HG03045 (cell line): ENCODE data around the gene CPNE1.

ENCODE experiments used
- ATAC-seq: cut with Tn5 transposase; IDR thresholded peaks from one replicate; pipeline ENCODE4 v1.9.1; 2021; ENCODE audit warnings: mild to moderate bottlenecking, moderate library complexity; ENCODE audit not compliant: unreplicated experiment

Gene CPNE1

DNA sequence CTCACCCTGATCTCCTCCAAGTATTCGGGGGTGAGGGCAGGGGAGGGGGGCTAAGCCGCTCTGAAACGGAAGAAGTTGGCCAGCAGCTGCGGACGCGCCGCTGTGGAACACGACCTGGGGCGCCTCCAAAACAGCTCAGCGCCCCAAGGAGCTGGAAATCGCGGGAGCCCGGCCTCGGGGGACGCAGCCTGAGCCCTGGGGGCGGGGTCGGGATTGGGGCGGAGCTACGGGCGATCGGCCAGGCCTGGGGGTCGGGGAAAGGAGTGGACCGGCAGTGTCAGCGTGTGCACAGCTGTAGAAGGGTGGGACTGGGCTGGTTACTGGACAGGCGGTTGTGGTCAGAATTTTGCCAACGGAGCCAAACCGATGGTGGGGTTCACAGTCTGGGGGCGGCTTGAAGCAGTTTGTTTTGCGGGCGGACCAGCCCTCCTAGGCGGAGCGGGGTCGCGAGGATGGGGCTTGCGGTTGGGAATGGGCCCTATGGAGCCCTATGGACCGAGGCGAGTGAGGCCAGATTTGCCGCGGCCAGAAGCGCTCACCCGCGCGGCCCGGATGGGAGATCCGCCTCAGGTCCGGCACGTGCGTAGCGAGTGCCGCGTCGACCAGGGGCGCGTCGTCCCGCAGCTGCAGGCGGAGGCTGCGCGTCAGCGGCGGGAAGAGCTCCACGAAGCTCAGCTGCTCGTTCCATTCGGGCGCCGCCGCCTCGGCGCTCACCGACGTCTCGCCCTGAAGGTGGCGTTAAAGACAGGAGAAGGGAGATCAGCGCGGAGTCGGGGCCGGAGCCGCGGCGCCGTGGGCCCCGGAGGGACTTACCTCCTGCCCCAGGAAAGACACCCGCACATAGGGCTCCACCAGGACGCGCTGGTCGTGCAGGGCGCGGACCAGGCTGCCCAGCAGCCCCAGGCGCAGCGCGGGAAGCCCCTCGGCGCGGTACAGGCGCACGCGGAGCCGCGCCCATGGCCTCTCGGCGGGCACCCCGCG lies 63.4 kb downstream of the CPNE1 start:
- ATAC-seq, result no peak

DNA sequence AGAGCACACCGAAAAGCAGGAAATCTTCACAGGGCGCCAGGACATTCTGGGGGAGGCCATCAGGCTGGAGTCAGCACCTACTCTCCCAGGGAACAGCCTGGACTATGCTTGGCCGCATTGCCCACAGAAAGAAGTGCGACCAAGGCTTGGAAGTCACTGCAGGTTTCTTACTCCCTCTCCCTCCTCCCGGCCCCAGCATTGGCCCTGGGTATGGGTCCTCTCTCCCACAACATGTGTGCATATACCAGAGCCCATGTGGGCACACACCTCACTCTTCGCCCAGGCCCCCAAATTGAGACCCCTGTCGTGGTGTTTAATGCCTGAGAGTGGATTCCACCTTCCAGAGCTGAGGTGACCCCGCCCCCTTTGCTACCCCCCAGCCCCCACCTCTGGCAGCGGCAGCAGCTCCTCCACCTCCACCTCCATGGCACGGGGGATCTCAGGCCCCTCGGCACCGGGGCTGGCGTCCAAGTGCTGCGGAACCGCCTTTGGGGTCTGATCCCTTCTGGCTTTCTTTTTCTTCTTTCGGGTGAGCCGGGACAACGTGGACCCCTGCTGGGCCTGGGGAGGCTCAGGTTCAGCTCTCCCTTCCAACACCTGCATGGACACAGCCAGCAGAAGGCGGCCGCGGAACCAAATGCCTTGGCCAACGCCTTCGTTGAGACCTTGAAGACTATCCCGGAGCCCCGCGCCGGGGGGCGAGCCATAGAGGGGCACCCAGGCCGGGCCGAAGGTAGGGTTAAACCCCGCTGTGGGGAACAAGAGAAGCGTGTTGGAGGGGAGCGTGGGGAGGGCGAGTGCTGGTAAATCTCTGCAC lies 64.3 kb downstream of the CPNE1 start:
- no peak for ATAC-seq

DNA sequence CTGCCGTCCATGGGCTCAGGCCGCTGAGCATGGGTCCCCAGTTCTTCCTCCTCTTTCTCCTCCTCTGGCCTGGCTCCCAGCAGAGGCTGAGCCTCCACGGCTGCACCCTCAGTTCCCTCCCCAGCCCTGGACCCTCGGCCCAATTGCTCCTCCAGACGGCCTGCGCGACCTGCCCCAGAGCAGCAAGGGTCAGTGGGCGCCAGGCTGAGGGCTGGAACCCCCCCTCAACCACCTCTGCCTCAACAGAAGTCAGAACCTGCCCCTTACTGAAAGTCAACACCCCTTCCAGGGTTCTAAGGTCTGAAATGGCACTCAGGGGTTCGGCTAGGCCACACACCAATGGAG lies 65.0 kb downstream of the CPNE1 start:
- no peak for ATAC-seq

DNA sequence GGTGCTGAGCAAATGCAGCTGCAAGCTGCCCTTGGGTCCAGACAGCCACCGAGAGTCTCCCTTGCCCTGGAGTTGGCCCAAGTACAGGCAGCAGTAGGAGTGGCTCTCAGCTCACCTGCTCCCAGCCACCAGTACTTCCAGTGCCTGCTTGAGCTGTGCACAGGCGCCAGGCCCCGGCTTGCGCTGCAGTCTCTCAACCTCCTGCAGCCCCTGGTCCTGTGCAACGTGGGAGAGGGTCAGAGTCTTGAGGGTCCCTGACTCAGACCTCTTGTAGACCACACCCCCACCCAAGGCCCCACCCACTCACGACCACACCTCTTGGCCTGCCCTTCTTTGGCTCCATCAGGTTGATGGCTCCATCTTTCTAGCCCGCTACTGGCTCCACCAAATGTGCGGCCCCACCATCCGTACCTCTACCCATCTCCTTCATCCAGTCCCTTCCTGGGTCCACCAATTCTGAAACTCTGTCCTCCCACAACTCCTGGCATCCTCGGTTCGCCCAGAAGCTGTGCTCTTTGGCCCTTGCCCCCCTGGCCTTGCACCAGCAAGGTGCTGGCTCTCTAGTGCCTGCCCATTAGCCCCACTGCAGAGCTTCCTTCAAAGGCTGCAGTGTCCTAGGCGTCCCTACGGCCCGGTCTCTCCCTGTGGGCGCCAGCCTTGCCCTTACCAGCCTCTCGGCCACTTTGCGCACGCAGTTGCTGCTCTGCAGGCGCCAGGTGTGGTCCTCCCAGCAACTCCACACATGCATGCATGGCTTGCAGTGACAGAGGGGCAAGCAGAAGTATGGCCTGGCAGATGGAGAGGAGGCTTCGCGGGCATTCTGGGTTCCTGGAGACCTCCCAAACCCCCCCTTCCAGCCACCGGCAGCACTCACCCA lies 65.6 kb downstream of the CPNE1 start:
- no peak for ATAC-seq

DNA sequence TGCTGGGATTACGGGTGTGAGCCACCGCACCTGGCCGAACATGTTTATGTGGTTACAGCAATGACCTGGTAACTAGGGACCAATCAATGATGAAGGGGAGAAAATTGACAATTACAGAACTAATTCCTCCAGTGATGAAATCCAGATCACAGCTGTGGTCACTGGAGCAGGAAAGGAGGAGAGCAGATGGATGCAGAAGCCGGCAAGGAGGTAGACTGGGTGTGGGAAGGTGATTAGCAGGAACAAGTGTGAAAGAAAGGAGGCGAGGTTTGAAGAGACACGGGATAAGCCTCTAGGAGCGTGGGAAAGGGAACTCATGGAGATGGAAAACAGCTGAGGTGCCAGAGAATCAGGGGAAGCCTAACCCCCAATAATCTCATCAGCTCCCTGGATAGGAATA lies 66.2 kb downstream of the CPNE1 start:
- no peak for ATAC-seq

DNA sequence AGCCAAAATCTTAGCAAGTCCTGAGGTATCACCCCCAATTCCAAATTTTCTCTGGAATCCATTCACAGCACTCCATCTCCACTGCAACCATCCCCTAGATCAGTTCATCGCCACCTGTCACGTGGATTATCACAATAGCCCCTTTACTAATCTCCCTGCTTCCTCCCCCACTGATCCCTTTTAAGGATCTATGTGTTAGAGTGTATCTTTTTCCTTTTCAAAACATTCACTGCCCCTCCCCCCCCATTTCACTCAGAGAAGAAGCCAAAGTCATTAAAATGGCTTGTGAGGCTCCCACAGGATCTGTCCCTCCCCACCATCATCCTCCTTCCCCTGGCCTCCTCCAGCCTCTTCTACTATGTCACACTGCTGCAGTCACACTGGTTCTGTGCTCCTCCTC lies 67.5 kb downstream of the CPNE1 start:
- ATAC-seq, result no peak

DNA sequence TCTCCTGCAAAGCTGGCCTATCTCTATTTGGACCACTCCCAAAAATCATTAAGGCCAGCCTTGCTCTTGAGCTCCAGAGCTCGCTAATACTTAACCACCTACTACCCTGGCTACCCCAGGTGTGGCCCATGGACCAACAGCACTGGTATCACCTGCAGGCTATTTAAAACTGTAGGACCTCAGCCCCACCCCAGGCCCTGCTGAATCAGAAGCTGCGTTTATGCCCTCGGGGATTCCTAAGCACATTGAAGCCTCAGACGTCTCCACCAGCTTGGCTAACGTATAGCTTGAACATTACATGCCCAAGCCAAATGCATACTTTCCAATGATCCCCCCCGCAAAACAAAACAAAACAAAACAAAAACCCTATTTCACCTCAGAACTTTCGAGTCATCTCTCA lies 68.8 kb downstream of the CPNE1 start:
- ATAC-seq, result no peak

DNA sequence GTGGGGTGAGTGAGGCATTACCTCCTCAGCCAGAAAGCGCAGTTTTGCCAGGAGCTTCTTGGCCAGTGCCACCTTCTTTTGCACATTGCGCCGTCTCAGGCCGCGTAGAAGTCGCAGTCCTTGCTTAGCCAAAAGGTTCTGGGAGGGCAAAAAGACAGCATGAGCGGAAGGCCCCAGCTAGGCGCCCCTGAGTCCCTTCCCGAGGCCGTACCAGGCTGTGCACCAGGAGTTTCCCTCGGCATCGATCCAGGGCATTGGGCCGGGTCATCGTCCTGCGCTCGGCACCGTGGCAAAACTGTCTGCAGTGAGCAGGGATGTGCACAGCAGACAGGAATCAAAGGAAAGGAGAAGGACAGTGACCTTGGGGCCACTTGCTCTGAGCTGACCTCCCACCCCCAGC lies 69.2 kb downstream of the CPNE1 start:
- ATAC-seq, result no peak

DNA sequence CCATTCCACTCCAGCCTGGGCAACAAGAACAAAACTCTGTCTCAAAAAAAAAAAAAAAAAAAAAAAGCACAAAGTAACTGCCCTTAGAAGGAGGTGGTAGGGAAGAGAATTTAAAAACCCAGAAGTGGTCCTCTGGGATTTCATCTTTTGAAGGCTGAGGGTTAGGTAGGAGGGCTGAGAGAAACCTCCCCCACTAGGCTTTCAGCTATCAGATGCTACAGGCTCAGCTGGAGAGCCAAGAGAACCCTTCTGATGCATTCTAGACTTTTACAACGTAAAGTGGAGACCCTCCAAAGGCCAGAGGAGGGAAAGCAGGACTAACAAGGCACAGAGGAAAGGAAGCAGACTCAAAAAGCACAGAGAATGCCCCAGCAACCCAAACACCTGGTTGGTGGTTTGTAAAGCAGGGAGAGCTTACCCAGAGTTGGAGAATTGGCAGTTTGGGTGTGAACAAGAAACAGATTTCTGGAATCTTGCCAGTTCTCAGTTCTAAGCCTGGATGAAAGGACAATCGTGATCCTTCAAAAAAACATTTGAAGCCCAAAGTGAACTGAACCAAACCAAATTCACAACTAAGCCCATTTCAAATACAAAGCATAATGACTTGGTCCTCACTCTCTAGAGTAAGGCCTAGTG lies 72.2 kb downstream of the CPNE1 start:
- no peak for ATAC-seq

DNA sequence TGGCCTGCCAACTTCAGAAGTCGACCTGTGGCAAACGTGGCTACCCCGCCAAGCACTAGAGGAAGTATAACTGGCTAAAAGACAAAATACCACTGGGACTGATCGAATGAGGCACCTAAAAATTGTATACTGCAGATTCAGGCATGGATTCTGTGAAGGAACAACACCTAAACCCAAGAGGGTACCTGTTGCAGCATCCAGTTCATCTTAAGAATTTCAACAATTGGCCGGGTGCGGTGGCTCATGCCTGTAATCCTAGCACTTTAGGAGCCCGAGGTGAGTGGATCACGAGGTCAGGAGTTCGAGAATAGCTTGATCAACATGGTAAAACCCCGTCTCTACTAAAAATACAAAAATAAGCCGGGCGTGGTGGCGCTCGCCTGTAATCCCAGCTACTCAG lies 76.3 kb downstream of the CPNE1 start:
- ATAC-seq, result no peak

DNA sequence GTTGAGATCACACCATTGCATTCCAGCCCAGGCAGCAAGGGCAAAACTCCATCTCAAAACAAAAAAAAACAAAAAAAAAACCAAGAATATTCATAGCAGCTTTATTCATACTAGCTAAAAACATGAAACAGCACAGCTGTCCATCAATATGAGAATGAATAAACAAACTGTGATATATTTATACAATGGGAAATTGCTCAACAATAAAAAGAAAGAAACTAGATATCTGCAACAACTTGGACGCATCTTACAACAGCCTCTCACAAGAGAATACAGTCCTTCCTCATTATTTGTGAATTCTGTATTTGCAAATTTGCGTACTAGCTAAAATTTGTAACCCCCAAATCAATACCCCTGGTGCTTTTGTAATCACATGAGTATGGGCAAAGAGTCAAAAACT lies 77.3 kb downstream of the CPNE1 start:
- no peak for ATAC-seq

DNA sequence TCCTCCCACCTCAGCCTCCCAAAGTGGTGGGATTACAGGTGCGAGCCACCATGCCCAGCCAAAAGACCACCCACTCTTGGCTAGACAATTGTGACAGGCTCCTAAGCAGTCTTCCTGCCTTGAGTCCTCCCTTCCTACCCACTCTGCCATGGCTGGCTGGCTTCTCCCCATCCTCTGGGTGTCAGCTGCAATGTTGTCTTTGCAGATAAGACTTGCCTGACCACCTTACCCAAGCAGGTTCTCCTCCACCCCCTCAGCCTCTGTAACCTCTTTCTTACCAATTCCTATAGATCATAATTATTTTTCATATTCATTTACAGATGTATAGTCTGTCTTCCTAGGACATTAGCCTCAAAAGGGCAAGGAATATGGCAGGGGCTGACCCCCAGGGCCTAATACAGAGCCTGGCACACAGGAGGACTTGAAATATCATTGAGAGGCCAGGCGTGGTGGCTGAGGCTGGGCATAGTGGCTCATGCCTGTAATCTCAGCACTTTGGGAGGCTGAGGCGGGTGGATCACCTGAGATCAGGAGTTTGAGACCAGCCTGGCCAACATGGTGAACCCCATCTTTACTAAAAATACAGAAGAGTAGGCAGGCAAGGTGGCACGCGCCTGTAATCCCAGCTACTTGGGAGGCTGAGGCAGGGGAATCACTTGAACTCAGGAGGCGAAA lies 77.8 kb downstream of the CPNE1 start:
- no peak for ATAC-seq

DNA sequence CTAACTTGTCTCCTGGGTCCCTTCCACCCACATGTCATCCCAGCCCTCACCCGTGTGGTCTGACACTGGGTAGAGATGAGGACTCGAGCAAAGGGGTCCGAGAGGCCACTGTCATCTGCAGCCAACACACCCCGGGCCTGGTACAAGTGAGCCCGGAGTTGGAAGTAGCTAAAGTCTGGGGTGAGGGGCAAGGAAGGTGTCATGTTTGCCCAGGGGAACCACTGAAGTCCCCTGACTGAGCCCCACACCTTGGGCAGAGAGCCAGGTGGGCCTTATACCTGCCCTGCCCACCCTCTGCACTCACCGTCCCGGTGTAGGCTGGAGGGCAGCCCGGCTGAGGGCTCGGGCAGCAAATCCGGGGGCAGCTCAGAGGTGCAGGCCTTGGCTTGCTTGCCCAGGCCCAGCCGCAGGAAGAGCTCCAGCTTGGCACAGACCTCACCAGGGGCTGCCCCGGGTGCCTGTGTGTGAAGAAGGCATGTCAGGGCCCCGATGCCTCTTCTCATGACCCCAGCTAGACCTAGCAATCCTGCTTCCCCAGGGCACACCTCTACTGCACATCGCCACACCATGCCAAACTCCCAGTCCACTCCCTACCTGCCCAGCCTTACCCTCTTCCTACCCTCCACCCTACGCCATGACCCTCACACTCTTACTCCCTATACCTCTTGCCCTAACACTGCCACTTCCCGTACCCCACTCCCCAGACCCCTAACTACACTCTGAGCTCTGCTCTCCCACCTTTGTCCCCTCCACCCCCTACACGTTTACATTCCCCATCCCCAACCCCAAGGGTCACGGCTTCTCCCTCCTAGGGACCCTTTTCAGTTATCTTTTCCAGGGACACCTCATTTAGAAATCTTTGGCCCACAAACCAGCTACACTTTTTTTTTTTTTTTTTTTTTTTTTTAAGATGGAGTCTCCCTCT lies 80.8 kb downstream of the CPNE1 start:
- no peak for ATAC-seq

DNA sequence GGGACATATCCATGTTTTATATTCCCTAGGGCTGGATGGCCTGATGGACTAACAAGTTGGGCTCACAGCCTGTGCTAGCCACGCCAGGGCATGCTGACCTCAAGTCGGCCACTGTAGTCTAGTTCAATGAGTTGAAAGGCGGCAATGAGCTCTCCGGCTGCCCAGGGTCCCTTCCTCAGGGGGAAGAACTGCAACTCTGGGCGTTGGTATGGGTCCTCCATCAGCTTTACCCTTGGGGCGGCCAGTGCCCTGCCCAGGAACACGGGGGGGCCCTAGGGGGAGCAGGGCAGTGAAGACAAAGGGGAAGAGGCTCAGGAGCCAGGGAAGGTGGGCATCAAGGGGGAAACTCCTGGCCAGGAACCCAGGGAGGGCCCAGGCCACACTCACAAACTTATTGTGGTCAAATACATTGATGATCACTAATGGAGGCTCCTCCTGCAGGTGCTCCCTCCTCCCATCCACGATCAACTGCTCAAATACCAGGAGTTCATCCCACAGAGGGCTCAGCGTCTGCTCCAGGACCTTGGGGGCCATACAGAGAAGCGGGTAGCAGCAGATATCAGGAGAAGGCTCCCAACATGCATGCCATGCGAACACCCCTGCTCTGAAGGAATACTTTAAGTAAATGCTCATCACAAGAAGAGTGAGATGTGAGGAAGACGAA lies 81.8 kb downstream of the CPNE1 start:
- no peak for ATAC-seq

DNA sequence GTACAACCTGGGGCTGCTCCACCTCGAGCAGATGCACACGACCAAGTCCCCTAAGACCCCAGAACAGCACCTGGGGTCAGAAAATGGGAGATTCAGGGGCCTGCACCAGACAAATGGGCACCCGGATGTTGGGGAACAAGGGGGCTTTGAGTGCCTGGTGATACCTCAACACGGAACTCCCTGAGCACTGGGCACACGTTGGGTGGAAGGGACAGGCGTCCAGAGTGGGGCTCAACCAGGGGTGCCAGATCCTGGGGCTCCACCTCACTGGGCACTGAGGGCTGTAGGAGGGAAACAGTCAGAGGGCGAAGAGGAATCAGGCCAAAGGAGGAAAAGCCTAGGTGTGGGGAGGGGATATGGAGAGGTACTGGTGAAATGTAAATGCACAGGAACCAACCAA lies 82.6 kb downstream of the CPNE1 start:
- ATAC-seq, result no peak

DNA sequence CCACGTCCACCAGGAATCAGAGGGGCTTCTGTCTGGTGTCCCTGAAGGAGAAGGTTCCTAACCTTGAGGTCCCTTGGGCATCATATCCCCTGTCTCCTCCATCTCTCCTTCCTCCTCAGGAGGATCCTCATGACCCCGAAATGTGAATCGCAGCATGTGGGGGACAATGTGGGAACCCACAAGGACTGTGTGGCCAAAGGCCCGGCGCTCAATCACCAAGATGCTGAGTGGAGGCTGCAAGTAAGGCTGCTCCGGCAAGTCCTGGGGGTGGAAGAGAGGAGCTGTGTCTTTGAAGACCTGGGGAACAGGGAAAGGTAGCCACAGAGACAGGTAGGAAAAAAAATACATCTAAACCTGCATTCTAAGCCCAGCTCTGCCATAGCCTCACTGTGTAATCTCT lies 85.5 kb downstream of the CPNE1 start:
- no peak for ATAC-seq

DNA sequence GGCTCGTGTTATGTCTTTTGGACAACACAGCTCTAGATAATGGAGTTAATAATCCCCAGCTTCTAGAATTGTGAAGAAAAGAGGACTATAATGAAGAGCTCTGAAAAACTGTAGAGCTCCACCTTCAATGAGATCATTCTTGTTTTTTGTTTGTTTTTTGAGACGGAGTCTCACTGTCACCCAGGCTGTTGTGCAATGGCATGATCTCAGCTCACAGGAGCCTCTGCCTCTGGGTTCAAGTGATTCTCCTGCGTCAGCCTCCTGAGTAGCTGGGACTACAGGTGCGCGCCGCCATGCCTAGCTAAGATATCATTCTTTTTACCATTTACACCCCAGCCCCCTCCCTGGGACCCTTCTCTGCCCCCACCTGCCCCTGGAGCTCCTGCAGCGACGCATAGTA lies 86.2 kb downstream of the CPNE1 start:
- ATAC-seq, result no peak

DNA sequence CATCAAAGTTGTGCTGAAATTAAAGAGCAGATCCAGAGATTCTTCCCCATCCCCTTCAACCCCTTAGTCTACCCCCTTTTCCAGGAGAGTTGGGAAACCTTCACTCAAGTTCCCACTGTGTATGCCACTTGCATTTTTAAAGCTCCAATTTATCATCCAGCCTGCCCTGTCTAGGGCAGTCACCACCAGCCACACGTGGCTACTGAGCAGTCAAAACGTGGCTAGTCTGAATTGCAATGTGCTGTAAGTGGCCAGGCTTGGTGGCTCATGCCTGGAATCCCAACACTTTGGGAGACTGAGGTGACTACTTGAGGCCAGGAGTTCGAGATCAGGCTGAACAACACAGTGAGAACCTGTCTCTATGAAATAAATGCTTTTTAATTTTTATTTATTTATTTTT lies 87.9 kb downstream of the CPNE1 start:
- no peak for ATAC-seq
